ENCODE measurements around the gene HMGA1. TPM values are rescaled to one million over a fixed set of nuclear protein-coding genes. Genes with fewer than 3 reads are reported as not detected.

The HMGA1 gene
- total and polyA plus RNA-seq, 8 donors: 17.0 to 38.7 (median 21.5) TPM

DNA sequence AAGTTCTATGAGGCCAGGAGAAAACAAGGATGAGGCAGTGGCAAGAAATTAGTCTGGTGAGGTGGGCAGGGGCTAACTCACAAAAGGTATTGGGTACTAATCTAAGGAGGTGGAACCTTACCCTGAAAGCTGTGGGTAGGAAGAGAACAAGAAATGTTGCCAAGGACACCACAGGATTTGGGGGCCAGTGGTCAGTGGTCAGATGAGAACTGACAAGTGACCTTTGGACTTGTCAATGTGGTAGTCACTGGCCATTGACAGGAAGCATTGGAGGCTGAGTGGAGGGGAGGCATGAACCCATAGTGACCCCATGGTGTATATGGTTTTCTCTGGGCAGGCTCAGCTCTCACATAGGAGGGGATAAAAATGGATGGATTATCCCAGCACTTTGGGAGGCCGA is 37.5 kb downstream of the HMGA1 start:
- ATAC-seq (no peak), DNase-seq (no peak), FAIRE-seq (no peak)
- Histone ChIP-seq H3K27me3 (no peaks in the 10 kb centered on the region), H3K36me3 (no peaks in the 10 kb centered on the region), H3K4me1 (peaks cover 0 to 6% (median 0%) of the 10 kb centered on the region in 3 donors), H3K27ac (no peak overlapping the region), H3K4me3 (no peak overlapping the region), H3K9me3 (no peaks in the 10 kb centered on the region)
- WGBS, 2 donors: 100% methylated on average over 1 of the region's 1 CpG
- intact Hi-C loops (cut with DNase I): no loop called here
- no peak for TF ChIP-seq CTCF (IDR thresholded peaks at IDR 0.05)

- no peak for ATAC-seq
- FAIRE-seq: no peak
- H3K9me3 ChIP-seq: no peaks in the 10 kb centered on the region
- 88 to 95% methylated on average over 3 of the region's 3 CpGs for WGBS, 2 donors
- no peak overlapping the region for H3K4me3 ChIP-seq
- DNase-seq: no peak
- no peaks in the 10 kb centered on the region for H3K27me3 ChIP-seq
- TF ChIP-seq CTCF (IDR thresholded peaks at IDR 0.05): no peak
- intact Hi-C loops (cut with DNase I): no loop called here
- no peak overlapping the region for H3K27ac ChIP-seq
- peaks cover 0 to 6% (median 0%) of the 10 kb centered on the region in 3 donors for H3K4me1 ChIP-seq
- no peaks in the 10 kb centered on the region for H3K36me3 ChIP-seq
These were observed 38.6 kb downstream of the HMGA1 start for GRCh38 chr6:34275128-34275804.

DNA sequence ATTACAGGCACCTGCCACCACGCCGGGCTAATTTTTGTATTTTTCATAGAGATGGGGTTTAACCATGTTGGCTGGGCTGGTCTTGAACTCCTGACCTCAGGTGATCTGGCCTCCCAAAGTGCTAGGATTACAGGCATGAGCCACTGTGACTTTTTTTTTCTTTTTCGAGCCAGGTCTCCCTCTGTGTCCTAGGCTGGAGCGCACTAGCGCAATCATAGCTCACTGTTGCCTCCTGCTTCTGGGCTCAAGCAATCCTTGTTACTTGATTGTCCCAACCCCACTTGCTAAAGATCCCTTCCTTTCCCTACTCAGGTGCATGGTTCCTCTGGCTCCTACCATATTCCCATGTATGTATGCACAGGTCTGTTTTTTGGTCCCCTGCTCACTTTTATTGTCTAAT is 39.5 kb downstream of the HMGA1 start:
- ATAC-seq (no peak), DNase-seq (no peak), FAIRE-seq (no peak)
- 79 to 93% methylated on average over 5 of the region's 5 CpGs for WGBS, 2 donors
- TF ChIP-seq CTCF (IDR thresholded peaks at IDR 0.05): no peak
- H3K27ac ChIP-seq: no peak overlapping the region
- H3K4me3 ChIP-seq: no peak overlapping the region
- H3K27me3 ChIP-seq: no peaks in the 10 kb centered on the region
- no peaks in the 10 kb centered on the region for H3K36me3 ChIP-seq
- no peaks in the 10 kb centered on the region for H3K9me3 ChIP-seq
- intact Hi-C loops (cut with DNase I): no loop called here
- peaks cover 0 to 6% (median 0%) of the 10 kb centered on the region in 3 donors for H3K4me1 ChIP-seq

- H3K4me3 ChIP-seq: no peak overlapping the region
- no peaks in the 10 kb centered on the region for H3K36me3 ChIP-seq
- DNase-seq: no peak
- intact Hi-C loops (cut with DNase I): no loop called here
- TF ChIP-seq CTCF (IDR thresholded peaks at IDR 0.05): no peak
- H3K27ac ChIP-seq: no peak overlapping the region
- FAIRE-seq: no peak
- peaks cover 0 to 6% (median 0%) of the 10 kb centered on the region in 3 donors for H3K4me1 ChIP-seq
- 59 to 60% methylated on average over 10 of the region's 10 CpGs for WGBS, 2 donors
- ATAC-seq: peak in 1 of 4 donors; percentile 29
- no peaks in the 10 kb centered on the region for H3K9me3 ChIP-seq
- H3K27me3 ChIP-seq: no peaks in the 10 kb centered on the region
These were observed 40.4 kb downstream of the HMGA1 start for GRCh38 chr6:34276881-34277762.

DNA sequence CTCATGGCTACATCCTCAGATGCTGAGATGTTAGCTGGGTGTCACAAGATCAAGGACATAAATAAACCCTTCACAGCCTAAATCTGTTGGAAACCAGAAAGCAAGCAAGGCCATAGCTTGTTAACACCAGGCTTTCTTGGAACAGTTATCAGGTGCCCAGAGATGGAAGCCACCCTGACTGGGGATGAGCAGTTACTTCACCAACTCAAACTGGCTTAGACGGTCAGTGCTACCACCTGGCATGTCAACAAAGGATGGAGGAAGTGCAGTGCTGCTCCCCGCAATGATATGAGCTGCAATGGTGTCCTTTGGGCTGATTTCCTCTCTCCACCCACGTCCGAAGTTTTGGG is 41.1 kb downstream of the HMGA1 start:
- FAIRE-seq: no peak
- intact Hi-C loops (cut with DNase I): no loop called here
- DNase-seq: no peak
- Histone ChIP-seq H3K9me3 (no peaks in the 10 kb centered on the region), H3K4me1 (peaks cover 0 to 6% (median 0%) of the 10 kb centered on the region in 3 donors), H3K27ac (no peak overlapping the region), H3K4me3 (no peak overlapping the region), H3K27me3 (no peaks in the 10 kb centered on the region), H3K36me3 (no peaks in the 10 kb centered on the region)
- 93% methylated on average over 4 of the region's 4 CpGs for WGBS, 2 donors
- TF ChIP-seq CTCF (IDR thresholded peaks at IDR 0.05): no peak
- no peak for ATAC-seq

Data from pancreas (tissue), 10 donors.